Measurements from ENCODE around the gene SYCE3. TPM values are rescaled to one million over a fixed set of nuclear protein-coding genes. Genes with fewer than 3 reads are reported as not detected.

The SYCE3 gene
- total RNA-seq, 2 experiments from 2014 or later: not detected

DNA sequence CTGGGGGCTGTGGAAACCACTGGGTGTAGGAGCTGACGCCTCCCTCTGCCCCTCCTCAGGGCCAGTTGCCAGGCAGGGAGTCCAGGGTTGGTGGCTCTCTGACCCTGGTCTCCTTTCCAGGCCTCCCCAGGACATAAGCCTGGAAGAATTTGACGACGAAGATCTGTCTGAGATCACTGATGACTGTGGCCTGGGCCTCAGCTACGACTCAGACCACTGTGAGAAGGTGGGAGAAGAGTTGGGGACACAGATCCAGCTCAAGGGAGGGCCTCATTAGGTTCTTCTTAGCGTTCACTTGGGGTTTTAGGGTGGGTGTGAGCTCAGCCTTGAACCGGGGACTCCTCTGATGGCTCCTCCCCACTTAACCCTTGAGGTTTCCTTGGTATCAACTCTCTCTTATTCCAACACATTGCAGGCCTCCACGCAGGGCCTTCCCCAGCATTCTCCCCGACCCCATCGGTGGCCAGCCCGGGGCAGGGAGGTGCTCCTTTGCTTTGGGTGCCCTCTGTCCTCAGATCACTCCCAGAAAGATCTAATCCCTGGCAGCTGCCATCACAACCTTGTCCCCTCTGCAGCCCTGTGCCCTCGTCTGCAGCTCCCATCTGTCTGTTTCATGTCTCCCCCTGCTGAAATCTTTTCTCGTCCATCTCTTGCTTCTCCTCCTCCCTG, 39.1 kb upstream of the SYCE3 start:
- Histone ChIP-seq H3K9me3 (ENCODE audit: low read length) (no peaks in the 10 kb centered on the region), H4K20me1 (ENCODE audit: insufficient read depth, low read length) (no peaks in the 10 kb centered on the region), H2AFZ (ENCODE audit: low read length) (no peak overlapping the region), H3K4me2 (ENCODE audit: low read length) (no peak overlapping the region), H3K79me2 (ENCODE audit: insufficient read depth, low read depth, low read length) (no peaks in the 10 kb centered on the region), H3K27ac (ENCODE audit: low read depth, low read length, poor library complexity, severe bottlenecking) (no peak overlapping the region), H3K36me3 (ENCODE audit: insufficient read depth, low read length) (no peaks in the 10 kb centered on the region), H3K9me2 (ENCODE audit: insufficient read depth, low read length) (no peaks in the 10 kb centered on the region), H3K4me1 (ENCODE audit: insufficient read depth, low read length, poor library complexity, severe bottlenecking) (no peaks in the 10 kb centered on the region), H3K4me3 (ENCODE audit: low read depth, low read length, poor library complexity, severe bottlenecking) (no peak overlapping the region)
- intact Hi-C loops (cut with micrococcal nuclease; ENCODE audit: unreplicated experiment): no loop called here
- CTCF ChIA-PET (ENCODE audit: unreplicated experiment): no interaction called here
- POLR2A ChIA-PET: no interaction called here
- no peak for TF ChIP-seq EZH2phosphoT487 (IDR thresholded peaks at IDR 0.05; ENCODE audit: borderline replicate concordance, low read depth, low read length)
- TF ChIP-seq, protein P1, sequence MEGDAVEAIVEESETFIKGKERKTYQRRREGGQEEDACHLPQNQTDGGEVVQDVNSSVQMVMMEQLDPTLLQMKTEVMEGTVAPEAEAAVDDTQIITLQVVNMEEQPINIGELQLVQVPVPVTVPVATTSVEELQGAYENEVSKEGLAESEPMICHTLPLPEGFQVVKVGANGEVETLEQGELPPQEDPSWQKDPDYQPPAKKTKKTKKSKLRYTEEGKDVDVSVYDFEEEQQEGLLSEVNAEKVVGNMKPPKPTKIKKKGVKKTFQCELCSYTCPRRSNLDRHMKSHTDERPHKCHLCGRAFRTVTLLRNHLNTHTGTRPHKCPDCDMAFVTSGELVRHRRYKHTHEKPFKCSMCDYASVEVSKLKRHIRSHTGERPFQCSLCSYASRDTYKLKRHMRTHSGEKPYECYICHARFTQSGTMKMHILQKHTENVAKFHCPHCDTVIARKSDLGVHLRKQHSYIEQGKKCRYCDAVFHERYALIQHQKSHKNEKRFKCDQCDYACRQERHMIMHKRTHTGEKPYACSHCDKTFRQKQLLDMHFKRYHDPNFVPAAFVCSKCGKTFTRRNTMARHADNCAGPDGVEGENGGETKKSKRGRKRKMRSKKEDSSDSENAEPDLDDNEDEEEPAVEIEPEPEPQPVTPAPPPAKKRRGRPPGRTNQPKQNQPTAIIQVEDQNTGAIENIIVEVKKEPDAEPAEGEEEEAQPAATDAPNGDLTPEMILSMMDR (conservative IDR thresholded peaks at IDR 0.05; ENCODE audit: low read length): no peak
- DNase-seq (ENCODE audit: low spot score): no peak
- BruUV-seq (replicated peaks): no TSS peak

DNA sequence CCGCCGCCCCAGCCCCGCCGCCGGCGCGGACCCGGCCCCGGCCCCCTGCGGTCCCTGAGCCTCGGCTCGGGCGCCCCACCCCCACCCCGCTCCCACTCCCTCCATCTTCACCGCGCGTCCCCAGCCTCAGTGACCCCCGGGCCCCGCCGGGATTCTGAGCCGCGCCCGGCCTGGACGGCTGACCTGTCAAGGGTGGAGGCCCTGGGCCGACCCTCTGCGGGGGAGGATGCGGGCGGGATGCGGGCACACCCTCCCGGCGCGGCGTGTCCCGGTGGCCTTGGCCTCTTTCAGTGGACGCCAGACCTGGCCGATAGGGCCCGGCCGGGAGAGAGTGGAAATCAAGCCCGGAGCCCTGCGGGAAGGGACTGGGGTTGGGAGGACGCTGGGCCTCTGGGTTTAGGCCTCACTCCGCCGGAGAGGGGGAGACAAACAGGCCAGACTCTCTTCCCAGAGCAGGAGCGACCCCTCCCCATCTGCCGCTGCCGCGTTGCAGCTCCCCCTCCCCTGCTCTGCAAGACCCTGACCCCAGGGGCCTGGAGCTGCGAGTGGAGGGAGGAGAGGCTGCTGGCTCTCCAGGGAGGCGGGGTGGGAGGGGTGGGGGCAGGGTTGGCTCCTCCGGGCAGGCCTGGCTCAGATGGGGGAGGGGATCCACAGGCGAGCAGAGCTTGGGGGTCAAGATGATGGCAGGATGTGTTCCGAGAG, 38.4 kb upstream of the SYCE3 start:
- DNase-seq (ENCODE audit: low spot score): no peak
- intact Hi-C loops (cut with micrococcal nuclease; ENCODE audit: unreplicated experiment): no loop called here
- no peaks in the 10 kb centered on the region for H3K4me1 ChIP-seq (ENCODE audit: insufficient read depth, low read length, poor library complexity, severe bottlenecking)

More for the DNA sequence above, 38.4 kb upstream of the SYCE3 start:
- Histone ChIP-seq H2AFZ (ENCODE audit: low read length) (no peak overlapping the region), H3K9me2 (ENCODE audit: insufficient read depth, low read length) (no peaks in the 10 kb centered on the region), H3K27ac (ENCODE audit: low read depth, low read length, poor library complexity, severe bottlenecking) (no peak overlapping the region), H3K36me3 (ENCODE audit: insufficient read depth, low read length) (no peaks in the 10 kb centered on the region), H3K4me3 (ENCODE audit: low read depth, low read length, poor library complexity, severe bottlenecking) (no peak overlapping the region), H3K79me2 (ENCODE audit: insufficient read depth, low read depth, low read length) (no peaks in the 10 kb centered on the region), H4K20me1 (ENCODE audit: insufficient read depth, low read length) (no peaks in the 10 kb centered on the region), H3K9me3 (ENCODE audit: low read length) (no peaks in the 10 kb centered on the region), H3K4me2 (ENCODE audit: low read length) (no peak overlapping the region)
- TF ChIP-seq EZH2phosphoT487 (IDR thresholded peaks at IDR 0.05; ENCODE audit: borderline replicate concordance, low read depth, low read length): no peak
- TF ChIP-seq, protein P1 (conservative IDR thresholded peaks at IDR 0.05; ENCODE audit: low read length): no peak
- POLR2A ChIA-PET: no interaction called here
- CTCF ChIA-PET (ENCODE audit: unreplicated experiment): no interaction called here
- BruUV-seq (replicated peaks): no TSS peak

Measured in OCI-LY7 (cell line).